HepG2 (cell line): ENCODE measurements around the gene SMIM45.

Source experiments
- DPF2 ChIP-seq: sonication (generic); formaldehyde crosslinking; IDR thresholded peaks from 2 replicates; pipeline ENCODE4 v1.4.0; 2020; ENCODE audit warnings: mild to moderate bottlenecking, low read depth, missing genetic modification reagents, borderline replicate concordance
- GPN1 ChIP-seq: sonication (generic); formaldehyde crosslinking; IDR thresholded peaks from 2 replicates; pipeline ENCODE4 v1.5.1; 2020; ENCODE audit warnings: missing genetic modification reagents, borderline replicate concordance
- KLF15 ChIP-seq: sonication (generic); formaldehyde crosslinking; IDR thresholded peaks from 2 replicates; pipeline ENCODE4 v1.8.1; 2023; ENCODE audit warnings: borderline replicate concordance, mild to moderate bottlenecking, inconsistent platforms, missing genetic modification reagents, mixed read lengths
- MTF2 ChIP-seq: sonication (generic); formaldehyde crosslinking; IDR thresholded peaks from 2 replicates; pipeline ENCODE4 v1.5.0; 2020; ENCODE audit warnings: missing genetic modification reagents, borderline replicate concordance
- NFRKB ChIP-seq: fragments of 450-650 bp; IDR thresholded peaks from 2 replicates; pipeline ENCODE4 v1.6.1; 2017
- SYNCRIP ChIP-seq: fragments of 200-400 bp; formaldehyde crosslinking; IDR thresholded peaks from 2 replicates; pipeline ENCODE4 v1.6.1; 2018; ENCODE audit warnings: mild to moderate bottlenecking, low read depth, low read length; ENCODE audit not compliant: insufficient read depth
- ZMAT3 ChIP-seq: sonication (generic); formaldehyde crosslinking; conservative IDR thresholded peaks from 2 replicates; pipeline ENCODE4 v1.7.0; 2021; ENCODE audit warnings: missing genetic modification reagents
- ZNF484 ChIP-seq: sonication (generic); formaldehyde crosslinking; IDR thresholded peaks from 2 replicates; pipeline ENCODE4 v1.5.1; 2020; ENCODE audit warnings: mild to moderate bottlenecking, low read depth, missing genetic modification reagents, borderline replicate concordance
- ZNF549 ChIP-seq: sonication (generic); formaldehyde crosslinking; IDR thresholded peaks from 2 replicates; pipeline ENCODE4 v1.5.0; 2020; ENCODE audit warnings: missing genetic modification reagents
- ZSCAN29 ChIP-seq: sonication (generic); formaldehyde crosslinking; conservative IDR thresholded peaks from 2 replicates; pipeline ENCODE4 v1.4.0; 2020; ENCODE audit warnings: mild to moderate bottlenecking, missing genetic modification reagents
- TF ChIP-seq, protein P1 (sequence below), 2 experiments: fragments of 450-650 bp in 1 of 2; sonication (generic) in 1 of 2; formaldehyde crosslinking in 1 of 2; IDR thresholded peaks; 2 replicates each; pipeline versions ENCODE4 v1.6.1 to v1.8.0; 2016 to 2022; ENCODE audit warnings: antibody characterized with exemption in 1 of 2, mild to moderate bottlenecking in 1 of 2, missing genetic modification reagents in 1 of 2
- TF ChIP-seq, protein P2 (sequence below): IDR thresholded peaks from 2 replicates; pipeline ENCODE4 v1.6.1; 2016; ENCODE audit warnings: missing compliant biosample characterization, missing genetic modification reagents, borderline replicate concordance
- TF ChIP-seq, protein P3 (sequence below): sonication (generic); formaldehyde crosslinking; IDR thresholded peaks from 2 replicates; pipeline ENCODE4 v1.8.1; 2023; ENCODE audit warnings: mild to moderate bottlenecking, missing genetic modification reagents, borderline replicate concordance
- TF ChIP-seq, protein P4 (sequence below): sonication (generic); formaldehyde crosslinking; IDR thresholded peaks from 2 replicates; pipeline ENCODE4 v1.9.0; 2021; ENCODE audit warnings: missing genetic modification reagents, borderline replicate concordance

SMIM45 gene

DNA sequence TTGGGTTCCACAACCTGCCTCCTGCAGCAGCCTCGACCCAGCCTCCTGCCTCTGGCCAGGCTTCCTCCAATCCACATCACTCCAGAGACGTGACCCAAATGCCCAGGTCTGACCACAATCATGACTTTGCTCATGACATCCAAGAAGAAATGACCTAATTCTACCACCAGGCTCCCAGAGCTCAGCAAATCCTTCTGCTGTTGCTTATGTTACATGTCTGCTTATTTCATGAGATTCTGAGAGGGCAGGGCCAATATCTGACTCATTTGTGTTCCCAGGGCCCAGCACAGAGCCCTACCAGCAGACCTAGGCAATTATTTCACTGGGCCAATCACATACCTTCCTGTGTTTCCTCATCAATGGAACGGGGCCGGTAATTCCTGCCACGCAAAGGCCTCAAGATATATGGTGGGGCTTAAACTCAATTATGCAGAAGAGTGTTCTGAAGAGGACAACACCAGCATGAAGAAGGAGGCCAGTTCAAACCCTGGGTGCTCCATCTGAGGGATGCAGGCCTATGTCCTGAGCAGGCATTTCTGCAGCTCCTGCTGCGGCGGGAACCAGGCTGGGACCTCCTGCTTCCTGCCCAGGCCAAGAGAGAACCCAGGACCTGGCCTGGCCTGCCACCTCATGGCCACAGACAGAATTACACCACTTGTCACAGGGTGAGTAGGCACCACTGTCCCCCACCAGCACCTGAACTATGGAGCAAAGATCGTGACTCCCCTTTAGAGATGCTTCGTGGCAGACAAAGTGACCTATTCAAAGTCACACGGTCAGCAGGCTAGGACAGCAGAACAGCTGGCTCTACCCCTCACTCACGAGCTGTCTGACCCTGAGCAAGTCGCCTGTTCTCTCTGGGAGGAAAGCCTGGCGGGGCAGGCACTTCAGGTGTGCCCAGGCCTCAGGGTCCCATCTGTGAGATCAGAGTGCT lies 10.9 kb upstream of the SMIM45 start (continued):
- TF ChIP-seq, protein P1, sequence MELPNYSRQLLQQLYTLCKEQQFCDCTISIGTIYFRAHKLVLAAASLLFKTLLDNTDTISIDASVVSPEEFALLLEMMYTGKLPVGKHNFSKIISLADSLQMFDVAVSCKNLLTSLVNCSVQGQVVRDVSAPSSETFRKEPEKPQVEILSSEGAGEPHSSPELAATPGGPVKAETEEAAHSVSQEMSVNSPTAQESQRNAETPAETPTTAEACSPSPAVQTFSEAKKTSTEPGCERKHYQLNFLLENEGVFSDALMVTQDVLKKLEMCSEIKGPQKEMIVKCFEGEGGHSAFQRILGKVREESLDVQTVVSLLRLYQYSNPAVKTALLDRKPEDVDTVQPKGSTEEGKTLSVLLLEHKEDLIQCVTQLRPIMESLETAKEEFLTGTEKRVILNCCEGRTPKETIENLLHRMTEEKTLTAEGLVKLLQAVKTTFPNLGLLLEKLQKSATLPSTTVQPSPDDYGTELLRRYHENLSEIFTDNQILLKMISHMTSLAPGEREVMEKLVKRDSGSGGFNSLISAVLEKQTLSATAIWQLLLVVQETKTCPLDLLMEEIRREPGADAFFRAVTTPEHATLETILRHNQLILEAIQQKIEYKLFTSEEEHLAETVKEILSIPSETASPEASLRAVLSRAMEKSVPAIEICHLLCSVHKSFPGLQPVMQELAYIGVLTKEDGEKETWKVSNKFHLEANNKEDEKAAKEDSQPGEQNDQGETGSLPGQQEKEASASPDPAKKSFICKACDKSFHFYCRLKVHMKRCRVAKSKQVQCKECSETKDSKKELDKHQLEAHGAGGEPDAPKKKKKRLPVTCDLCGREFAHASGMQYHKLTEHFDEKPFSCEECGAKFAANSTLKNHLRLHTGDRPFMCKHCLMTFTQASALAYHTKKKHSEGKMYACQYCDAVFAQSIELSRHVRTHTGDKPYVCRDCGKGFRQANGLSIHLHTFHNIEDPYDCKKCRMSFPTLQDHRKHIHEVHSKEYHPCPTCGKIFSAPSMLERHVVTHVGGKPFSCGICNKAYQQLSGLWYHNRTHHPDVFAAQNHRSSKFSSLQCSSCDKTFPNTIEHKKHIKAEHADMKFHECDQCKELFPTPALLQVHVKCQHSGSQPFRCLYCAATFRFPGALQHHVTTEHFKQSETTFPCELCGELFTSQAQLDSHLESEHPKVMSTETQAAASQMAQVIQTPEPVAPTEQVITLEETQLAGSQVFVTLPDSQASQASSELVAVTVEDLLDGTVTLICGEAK (IDR thresholded peaks at IDR 0.05): no peak
- TF ChIP-seq, protein P1 (CRISPR knock-in tag; IDR thresholded peaks at IDR 0.05): no peak
- TF ChIP-seq ZNF484 (no peak), GPN1 (CRISPR knock-in tag) (no peak), ZMAT3 (CRISPR knock-in tag) (no peak), MTF2 (CRISPR knock-in tag) (no peak), SYNCRIP (no peak), NFRKB (no peak), KLF15 (CRISPR knock-in tag) (no peak), ZNF549 (no peak), DPF2 (no peak), ZSCAN29 (no peak)
- TF ChIP-seq, protein P2, sequence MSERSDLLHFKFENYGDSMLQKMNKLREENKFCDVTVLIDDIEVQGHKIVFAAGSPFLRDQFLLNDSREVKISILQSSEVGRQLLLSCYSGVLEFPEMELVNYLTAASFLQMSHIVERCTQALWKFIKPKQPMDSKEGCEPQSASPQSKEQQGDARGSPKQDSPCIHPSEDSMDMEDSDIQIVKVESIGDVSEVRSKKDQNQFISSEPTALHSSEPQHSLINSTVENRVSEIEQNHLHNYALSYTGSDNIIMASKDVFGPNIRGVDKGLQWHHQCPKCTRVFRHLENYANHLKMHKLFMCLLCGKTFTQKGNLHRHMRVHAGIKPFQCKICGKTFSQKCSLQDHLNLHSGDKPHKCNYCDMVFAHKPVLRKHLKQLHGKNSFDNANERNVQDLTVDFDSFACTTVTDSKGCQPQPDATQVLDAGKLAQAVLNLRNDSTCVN (CRISPR knock-in tag): peak; percentile 80
- TF ChIP-seq, protein P3, sequence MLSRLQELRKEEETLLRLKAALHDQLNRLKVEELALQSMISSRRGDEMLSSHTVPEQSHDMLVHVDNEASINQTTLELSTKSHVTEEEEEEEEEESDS (CRISPR knock-in tag): 0 out of 2 replicates have a peak, but pooled peaks have one; percentile 16
- TF ChIP-seq, protein P4, sequence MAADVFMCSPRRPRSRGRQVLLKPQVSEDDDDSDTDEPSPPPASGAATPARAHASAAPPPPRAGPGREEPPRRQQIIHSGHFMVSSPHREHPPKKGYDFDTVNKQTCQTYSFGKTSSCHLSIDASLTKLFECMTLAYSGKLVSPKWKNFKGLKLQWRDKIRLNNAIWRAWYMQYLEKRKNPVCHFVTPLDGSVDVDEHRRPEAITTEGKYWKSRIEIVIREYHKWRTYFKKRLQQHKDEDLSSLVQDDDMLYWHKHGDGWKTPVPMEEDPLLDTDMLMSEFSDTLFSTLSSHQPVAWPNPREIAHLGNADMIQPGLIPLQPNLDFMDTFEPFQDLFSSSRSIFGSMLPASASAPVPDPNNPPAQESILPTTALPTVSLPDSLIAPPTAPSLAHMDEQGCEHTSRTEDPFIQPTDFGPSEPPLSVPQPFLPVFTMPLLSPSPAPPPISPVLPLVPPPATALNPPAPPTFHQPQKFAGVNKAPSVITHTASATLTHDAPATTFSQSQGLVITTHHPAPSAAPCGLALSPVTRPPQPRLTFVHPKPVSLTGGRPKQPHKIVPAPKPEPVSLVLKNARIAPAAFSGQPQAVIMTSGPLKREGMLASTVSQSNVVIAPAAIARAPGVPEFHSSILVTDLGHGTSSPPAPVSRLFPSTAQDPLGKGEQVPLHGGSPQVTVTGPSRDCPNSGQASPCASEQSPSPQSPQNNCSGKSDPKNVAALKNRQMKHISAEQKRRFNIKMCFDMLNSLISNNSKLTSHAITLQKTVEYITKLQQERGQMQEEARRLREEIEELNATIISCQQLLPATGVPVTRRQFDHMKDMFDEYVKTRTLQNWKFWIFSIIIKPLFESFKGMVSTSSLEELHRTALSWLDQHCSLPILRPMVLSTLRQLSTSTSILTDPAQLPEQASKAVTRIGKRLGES (CRISPR knock-in tag): no peak
